Skeletal muscle satellite cell (primary cell): ENCODE results near the gene PLXNA4.

ENCODE experiments used
- H3K27me3 ChIP-seq: 2 replicates; pipeline ENCODE4 v1.7.0; 2013; ENCODE audit warnings: low read length; ENCODE audit not compliant: control insufficient read depth, insufficient read depth
- H3K36me3 ChIP-seq: 2 replicates; pipeline ENCODE4 v1.7.0; 2013; ENCODE audit warnings: mild to moderate bottlenecking, control low read depth, low read length; ENCODE audit not compliant: insufficient read depth
- H3K4me1 ChIP-seq: 2 replicates; pipeline ENCODE4 v1.7.0; 2013; ENCODE audit warnings: low read length; ENCODE audit not compliant: control insufficient read depth, insufficient read depth
- H3K4me2 ChIP-seq: 2 replicates; pipeline ENCODE4 v1.7.0; 2013; ENCODE audit warnings: mild to moderate bottlenecking, low read length
- H3K4me3 ChIP-seq: 2 replicates; pipeline ENCODE4 v1.7.0; 2013; ENCODE audit warnings: low read length
- H3K9ac ChIP-seq: 2 replicates; pipeline ENCODE4 v1.7.0; 2013; ENCODE audit warnings: mild to moderate bottlenecking, low read depth, low read length, moderate library complexity
- H3K9me3 ChIP-seq: replicated peaks from 2 replicates; pipeline ENCODE4 v1.7.0; 2013; ENCODE audit warnings: mild to moderate bottlenecking, control low read depth, low read length

Gene PLXNA4

GRCh38 chr7:132402751-132403245 is 173.5 kb downstream of the PLXNA4 start:
- no peak overlapping the region for H3K9ac ChIP-seq
- H3K4me3 ChIP-seq = no peak overlapping the region
- H3K9me3 ChIP-seq = no peaks in the 10 kb centered on the region
- no peaks in the 10 kb centered on the region for H3K36me3 ChIP-seq
- no peak overlapping the region for H3K4me2 ChIP-seq
- no peaks in the 10 kb centered on the region for H3K4me1 ChIP-seq
- H3K27me3 ChIP-seq = no peaks in the 10 kb centered on the region

GRCh38 chr7:132402096-132402495 is 174.2 kb downstream of the PLXNA4 start:
- H3K4me3 ChIP-seq = no peak overlapping the region
- H3K9me3 ChIP-seq = no peaks in the 10 kb centered on the region
- H3K4me1 ChIP-seq = no peaks in the 10 kb centered on the region
- H3K36me3 ChIP-seq = no peaks in the 10 kb centered on the region
- H3K27me3 ChIP-seq = no peaks in the 10 kb centered on the region
- no peak overlapping the region for H3K9ac ChIP-seq
- no peak overlapping the region for H3K4me2 ChIP-seq

- no peak overlapping the region for H3K4me2 ChIP-seq
- no peaks in the 10 kb centered on the region for H3K36me3 ChIP-seq
- H3K9me3 ChIP-seq = no peaks in the 10 kb centered on the region
- no peak overlapping the region for H3K9ac ChIP-seq
- no peaks in the 10 kb centered on the region for H3K4me1 ChIP-seq
- no peaks in the 10 kb centered on the region for H3K27me3 ChIP-seq
- H3K4me3 ChIP-seq = no peak overlapping the region
These were observed 175.6 kb downstream of the PLXNA4 start for GRCh38 chr7:132400561-132401142.

DNA sequence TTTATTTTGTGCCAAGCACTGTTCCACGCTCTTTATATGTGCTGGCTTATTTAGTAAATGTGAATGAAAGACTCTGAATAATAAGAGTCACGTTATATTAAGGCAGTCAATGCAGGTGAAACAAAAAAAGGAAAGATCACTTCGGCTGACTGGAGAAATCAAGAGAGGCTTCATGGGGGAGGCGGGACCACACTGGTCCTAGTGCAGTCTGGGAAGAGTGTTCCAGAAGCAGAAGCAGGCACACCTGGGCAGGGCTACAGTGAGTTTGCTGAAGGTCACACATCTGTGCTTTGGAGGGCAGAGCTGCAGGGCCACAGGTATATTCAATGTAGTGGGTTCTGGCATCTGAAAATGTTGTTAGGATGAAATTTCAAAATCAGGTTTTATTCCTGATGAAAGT is 176.9 kb downstream of the PLXNA4 start:
- Histone ChIP-seq H3K27me3 (no peaks in the 10 kb centered on the region), H3K4me1 (no peaks in the 10 kb centered on the region), H3K4me3 (no peak overlapping the region), H3K9ac (no peak overlapping the region), H3K36me3 (no peaks in the 10 kb centered on the region), H3K9me3 (no peaks in the 10 kb centered on the region), H3K4me2 (no peak overlapping the region)

DNA sequence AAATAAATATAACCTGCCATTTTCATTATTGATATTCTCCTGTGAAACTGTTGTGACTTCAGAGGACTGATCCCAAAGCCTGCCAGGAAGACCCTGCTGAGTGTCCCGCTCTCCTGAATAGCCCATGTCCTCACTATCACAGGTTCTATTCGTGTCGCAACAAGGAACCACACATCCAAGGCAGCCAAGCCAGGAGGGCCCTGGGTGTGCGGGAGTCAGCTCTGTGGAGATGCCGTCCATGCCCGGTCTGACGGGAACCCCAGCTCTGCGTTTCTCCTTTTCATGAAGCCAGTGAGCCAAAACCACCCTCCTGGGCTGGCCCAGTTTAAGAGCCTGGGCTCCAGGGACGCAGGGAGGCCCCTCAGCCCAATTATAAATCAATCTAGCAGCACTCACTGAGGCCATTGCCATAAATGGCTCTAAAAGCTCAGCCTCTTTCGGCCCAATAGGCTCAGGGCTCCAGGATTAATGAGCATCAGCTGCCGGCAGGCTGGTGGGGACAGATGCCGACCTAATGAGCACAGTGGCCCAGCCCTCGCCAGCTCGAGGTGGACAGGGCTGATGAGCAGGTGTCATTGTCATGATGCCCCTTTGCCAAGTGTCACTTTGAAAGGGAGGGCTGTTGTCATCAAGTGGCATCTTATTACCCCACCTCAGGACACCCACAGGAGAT is 177.9 kb downstream of the PLXNA4 start:
- H3K4me3 ChIP-seq = no peak overlapping the region
- no peak overlapping the region for H3K4me2 ChIP-seq
- H3K4me1 ChIP-seq = no peaks in the 10 kb centered on the region
- H3K9me3 ChIP-seq = no peaks in the 10 kb centered on the region
- H3K9ac ChIP-seq = no peak overlapping the region
- H3K27me3 ChIP-seq = no peaks in the 10 kb centered on the region
- no peaks in the 10 kb centered on the region for H3K36me3 ChIP-seq

DNA sequence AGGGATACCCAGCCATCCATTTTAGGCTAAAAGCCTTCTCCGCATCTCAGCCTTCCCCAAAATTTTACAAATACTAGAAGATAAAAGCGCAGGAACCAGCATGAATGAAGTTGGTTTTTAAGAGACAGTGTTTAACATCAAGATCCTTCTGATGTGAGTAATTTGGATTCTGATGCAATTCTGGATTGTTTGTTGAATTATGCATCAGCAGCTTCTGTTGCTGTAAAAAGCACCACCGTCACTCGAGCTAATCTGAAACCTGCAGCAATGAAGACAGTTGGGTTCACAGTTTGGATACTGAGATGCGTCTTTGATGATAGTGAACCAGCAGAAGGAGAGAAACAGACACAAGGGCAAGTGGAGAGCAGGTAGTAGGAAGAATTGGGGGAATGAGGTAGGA is 179.2 kb downstream of the PLXNA4 start:
- Histone ChIP-seq H3K27me3 (no peaks in the 10 kb centered on the region), H3K4me1 (no peaks in the 10 kb centered on the region), H3K9ac (no peak overlapping the region), H3K9me3 (no peaks in the 10 kb centered on the region), H3K4me2 (no peak overlapping the region), H3K36me3 (no peaks in the 10 kb centered on the region), H3K4me3 (no peak overlapping the region)

DNA sequence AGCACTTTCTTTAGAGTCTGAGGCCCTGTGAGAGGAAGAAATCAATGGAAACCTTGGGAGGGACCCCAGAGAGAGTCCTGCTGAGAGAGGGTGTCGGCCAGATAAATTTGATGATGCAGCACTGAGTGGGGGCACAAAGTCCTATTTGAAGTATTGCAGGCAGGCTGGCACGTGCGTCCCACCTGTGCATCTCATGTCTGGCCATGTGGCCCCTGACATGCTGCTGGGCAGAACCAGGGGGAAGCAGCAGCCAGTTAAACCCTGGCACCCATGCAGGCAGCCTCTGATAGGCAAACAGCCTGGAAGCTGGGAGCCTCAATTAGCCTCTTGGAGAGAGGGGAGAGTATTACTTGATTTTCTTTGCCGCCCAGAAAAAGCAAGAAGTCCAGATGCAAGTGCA is 180.9 kb downstream of the PLXNA4 start:
- no peaks in the 10 kb centered on the region for H3K36me3 ChIP-seq
- no peak overlapping the region for H3K4me2 ChIP-seq
- H3K9ac ChIP-seq = no peak overlapping the region
- H3K4me1 ChIP-seq = no peaks in the 10 kb centered on the region
- H3K4me3 ChIP-seq = no peak overlapping the region
- no peaks in the 10 kb centered on the region for H3K27me3 ChIP-seq
- H3K9me3 ChIP-seq = no peaks in the 10 kb centered on the region

GRCh38 chr7:132394283-132395198 is 181.7 kb downstream of the PLXNA4 start:
- no peaks in the 10 kb centered on the region for H3K27me3 ChIP-seq
- H3K4me1 ChIP-seq = no peaks in the 10 kb centered on the region
- H3K9ac ChIP-seq = no peak overlapping the region
- H3K36me3 ChIP-seq = no peaks in the 10 kb centered on the region
- no peak overlapping the region for H3K4me3 ChIP-seq
- no peak overlapping the region for H3K4me2 ChIP-seq
- no peaks in the 10 kb centered on the region for H3K9me3 ChIP-seq

DNA sequence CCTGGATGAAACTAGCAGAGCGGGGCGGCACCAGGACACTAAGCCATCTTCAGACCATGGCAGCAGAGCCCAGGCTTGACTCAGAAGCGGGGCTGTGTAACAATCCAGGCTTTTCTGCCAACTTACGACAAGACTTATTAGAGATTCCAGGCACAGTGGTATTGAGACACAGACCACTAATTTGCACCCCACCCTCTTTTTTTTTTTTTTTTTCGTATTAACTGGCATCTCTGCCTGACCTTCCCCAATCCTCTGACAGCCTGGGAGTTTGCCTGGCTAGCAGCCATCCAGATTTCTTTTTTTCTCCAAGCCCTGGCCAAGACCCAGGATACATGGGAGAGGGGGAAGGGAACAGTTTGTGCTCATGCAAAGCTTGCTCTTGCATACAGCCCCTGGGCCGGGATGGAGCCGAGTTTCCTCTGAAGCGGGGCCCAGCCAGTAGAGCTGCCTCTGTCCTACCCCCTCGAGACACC is 182.4 kb downstream of the PLXNA4 start:
- no peaks in the 10 kb centered on the region for H3K36me3 ChIP-seq
- H3K27me3 ChIP-seq = no peaks in the 10 kb centered on the region
- no peaks in the 10 kb centered on the region for H3K9me3 ChIP-seq
- no peak overlapping the region for H3K4me3 ChIP-seq
- H3K9ac ChIP-seq = no peak overlapping the region
- no peak overlapping the region for H3K4me2 ChIP-seq
- no peaks in the 10 kb centered on the region for H3K4me1 ChIP-seq

DNA sequence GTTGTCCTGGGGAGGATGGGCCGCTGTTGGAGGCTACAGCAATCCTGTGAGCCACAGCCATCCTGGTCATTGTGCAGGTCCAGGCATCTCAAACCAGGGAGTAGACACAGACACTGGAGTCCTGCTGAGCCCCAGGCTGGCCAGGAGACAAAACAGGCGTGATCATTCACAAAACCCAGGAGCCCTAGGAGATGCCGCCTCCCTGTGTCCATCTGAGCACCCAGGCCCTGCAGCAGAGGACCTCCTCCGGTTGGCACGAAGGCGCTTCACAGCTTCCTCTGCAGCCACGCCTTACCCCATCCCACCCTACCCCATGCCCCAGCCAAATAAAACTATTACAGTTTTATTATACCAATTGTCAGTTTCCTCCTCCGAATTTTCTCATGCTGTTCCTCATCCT is 183.6 kb downstream of the PLXNA4 start:
- Histone ChIP-seq H3K4me2 (no peak overlapping the region), H3K27me3 (no peaks in the 10 kb centered on the region), H3K9ac (no peak overlapping the region), H3K36me3 (no peaks in the 10 kb centered on the region), H3K4me1 (no peaks in the 10 kb centered on the region), H3K4me3 (no peak overlapping the region), H3K9me3 (no peaks in the 10 kb centered on the region)

DNA sequence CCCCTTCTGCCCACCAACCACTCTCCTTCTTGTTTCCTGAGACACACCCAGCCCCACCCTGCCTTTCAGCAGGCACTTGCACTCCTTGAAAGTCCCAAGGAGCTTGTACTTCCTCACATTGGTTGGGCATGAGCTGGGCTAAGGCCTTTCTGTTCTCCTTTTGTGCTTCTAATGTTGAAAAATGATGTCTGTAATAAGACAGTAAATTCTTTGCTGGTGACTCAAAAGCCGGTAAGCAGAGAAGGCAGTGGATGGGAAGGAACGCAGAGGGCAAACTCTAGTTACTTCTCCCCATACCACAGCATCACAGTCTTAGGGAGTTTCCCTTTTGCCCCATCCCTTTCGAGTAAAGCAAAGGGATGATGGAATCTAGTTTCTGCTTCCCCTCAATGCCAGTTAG is 185.6 kb downstream of the PLXNA4 start:
- Histone ChIP-seq H3K9ac (no peak overlapping the region), H3K4me3 (no peak overlapping the region), H3K27me3 (no peaks in the 10 kb centered on the region), H3K4me2 (no peak overlapping the region), H3K9me3 (no peaks in the 10 kb centered on the region), H3K36me3 (no peaks in the 10 kb centered on the region), H3K4me1 (no peaks in the 10 kb centered on the region)
